GM23248 (cell line): ENCODE data around the gene EXTL1.

ENCODE experiments used
- EZH2 ChIP-seq: fragments of 200-600 bp; sonication (generic); IDR thresholded peaks from 2 replicates; pipeline ENCODE4 v1.6.1; 2018; ENCODE audit warnings: antibody characterized with exemption, mild to moderate bottlenecking; ENCODE audit not compliant: insufficient read depth, poor library complexity, severe bottlenecking
- EZH2phosphoT487 ChIP-seq: fragments of 200-600 bp; sonication (generic); IDR thresholded peaks from 2 replicates; pipeline ENCODE4 v1.6.1; 2018; ENCODE audit warnings: antibody characterized with exemption, moderate library complexity, mild to moderate bottlenecking, low read depth; ENCODE audit not compliant: insufficient read depth

GRCh38 chr1:26045722-26046245, 24.2 kb downstream of the EXTL1 start, which contains the start of gene SLC30A2:
- TF ChIP-seq EZH2 (no peak), EZH2phosphoT487 (peak; percentile 37; the same call in 1 of the 2 replicates)
